Esophagus muscularis mucosa (tissue), 4 donors: ENCODE results near the gene FAM228A. TPM values are rescaled to one million over a fixed set of nuclear protein-coding genes. Genes with fewer than 3 reads are reported as not detected.

ENCODE experiments used
- DNase-seq: peaks from one replicate; pipeline ENCODE4 v3.0.0-alpha.2; 2017; ENCODE audit errors: extremely low spot score
- H3K27ac ChIP-seq, 4 donors: fragments of 200-600 bp; sonication (generic); replicated peaks in 1 of 4; 1 replicate in 3 of 4; 2 replicates in 1 of 4; pipeline ENCODE4 v1.5.1; 2016 to 2019; ENCODE audit warnings: mild to moderate bottlenecking in 1 of 4
- H3K27me3 ChIP-seq, 4 donors: fragments of 200-600 bp; sonication (generic); one replicate each; pipeline versions ENCODE4 v1.5.1 to v1.6.0; 2016 to 2019
- H3K36me3 ChIP-seq, 4 donors: fragments of 200-600 bp; sonication (generic); one replicate each; pipeline ENCODE4 v1.5.1; 2016 to 2019
- H3K4me1 ChIP-seq, 4 donors: fragments of 200-600 bp; sonication (generic); one replicate each; pipeline ENCODE4 v1.5.1; 2016 to 2019
- H3K4me3 ChIP-seq, 4 donors: fragments of 200-600 bp; sonication (generic); 1 replicate in 2 of 4; 2 replicates in 2 of 4; pipeline ENCODE4 v1.5.1; 2016 to 2019; ENCODE audit warnings: mild to moderate bottlenecking in 4 of 4, moderate library complexity in 1 of 4
- H3K9me3 ChIP-seq, 4 donors: fragments of 200-600 bp; sonication (generic); 1 replicate in 3 of 4; 2 replicates in 1 of 4; pipeline ENCODE4 v1.5.1; 2016 to 2019
- EP300 ChIP-seq: sonication (generic); formaldehyde crosslinking; IDR thresholded peaks from one replicate; pipeline ENCODE4 v1.6.1; 2017; ENCODE audit warnings: antibody characterized with exemption
- POLR2A ChIP-seq: fragments of 450-650 bp; IDR thresholded peaks from one replicate; pipeline ENCODE4 v1.6.1; 2017; ENCODE audit warnings: antibody characterized with exemption, moderate library complexity, mild to moderate bottlenecking, low read depth
- POLR2AphosphoS5 ChIP-seq, 2 donors: sonication (generic); formaldehyde crosslinking; IDR thresholded peaks; one replicate each; pipeline ENCODE4 v1.6.1; 2017; ENCODE audit warnings: antibody characterized with exemption in 2 of 2
- WGBS: methylation state at CpG from one replicate; pipeline ENCODE4 v1.1.5; 2018; 5-methylcytosine and 5-hydroxymethylcytosine counted together
- intact Hi-C: fragments of 100-400 bp; cut with DNase I; formaldehyde crosslinking; loops from one replicate; pipeline ENCODE4 v1.15.1; 2023
- total RNA-seq, 4 donors: library from RNA; depleted of rRNA; stranded (reverse); fragments of >200 nt; gene quantifications; one replicate each; pipeline versions ENCODE4 v1.1.0 to v1.2.1, GENCODE V29; 2016
- TF ChIP-seq, protein P1 (sequence below), 3 experiments: fragments of 200-600 bp in 2 of 3; fragments of 450-650 bp in 1 of 3; sonication (generic) in 2 of 3; IDR thresholded peaks; one replicate each; pipeline ENCODE4 v1.5.1; 2017 to 2019; ENCODE audit warnings: antibody characterized with exemption in 3 of 3, mild to moderate bottlenecking in 2 of 3, moderate library complexity in 1 of 3

The FAM228A gene
- total RNA-seq, 4 donors from 2014 or later: 1.1 to 3.3 (median 2.6) TPM

DNA sequence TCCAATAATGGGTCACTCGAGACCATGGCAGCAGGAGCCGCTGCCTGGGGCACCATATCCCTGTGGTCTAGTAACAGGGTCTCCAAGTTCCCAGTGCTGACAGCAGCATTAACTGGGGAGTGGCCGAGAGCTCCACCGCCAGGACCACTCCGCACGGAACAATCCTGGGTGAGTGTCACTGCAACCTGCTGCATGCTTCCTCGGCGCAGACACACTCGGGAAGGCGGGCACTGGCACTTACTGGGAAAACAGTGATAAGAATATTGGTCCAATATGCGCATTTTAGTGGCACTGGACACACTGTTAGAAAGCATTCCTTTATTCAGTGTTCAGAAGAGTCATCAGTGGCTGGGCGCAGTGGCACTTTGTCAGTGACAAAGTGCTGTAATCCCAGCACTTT lies 29.7 kb downstream of the FAM228A start:
- no peak for TF ChIP-seq POLR2AphosphoS5 (IDR thresholded peaks at IDR 0.05)
- TF ChIP-seq EP300: no peak
- TF ChIP-seq, protein P1, sequence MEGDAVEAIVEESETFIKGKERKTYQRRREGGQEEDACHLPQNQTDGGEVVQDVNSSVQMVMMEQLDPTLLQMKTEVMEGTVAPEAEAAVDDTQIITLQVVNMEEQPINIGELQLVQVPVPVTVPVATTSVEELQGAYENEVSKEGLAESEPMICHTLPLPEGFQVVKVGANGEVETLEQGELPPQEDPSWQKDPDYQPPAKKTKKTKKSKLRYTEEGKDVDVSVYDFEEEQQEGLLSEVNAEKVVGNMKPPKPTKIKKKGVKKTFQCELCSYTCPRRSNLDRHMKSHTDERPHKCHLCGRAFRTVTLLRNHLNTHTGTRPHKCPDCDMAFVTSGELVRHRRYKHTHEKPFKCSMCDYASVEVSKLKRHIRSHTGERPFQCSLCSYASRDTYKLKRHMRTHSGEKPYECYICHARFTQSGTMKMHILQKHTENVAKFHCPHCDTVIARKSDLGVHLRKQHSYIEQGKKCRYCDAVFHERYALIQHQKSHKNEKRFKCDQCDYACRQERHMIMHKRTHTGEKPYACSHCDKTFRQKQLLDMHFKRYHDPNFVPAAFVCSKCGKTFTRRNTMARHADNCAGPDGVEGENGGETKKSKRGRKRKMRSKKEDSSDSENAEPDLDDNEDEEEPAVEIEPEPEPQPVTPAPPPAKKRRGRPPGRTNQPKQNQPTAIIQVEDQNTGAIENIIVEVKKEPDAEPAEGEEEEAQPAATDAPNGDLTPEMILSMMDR (IDR thresholded peaks at IDR 0.05): no peak
- no peak for TF ChIP-seq POLR2A
- 95% methylated on average over 7 of the region's 12 CpGs for WGBS
- Histone ChIP-seq H3K27ac (no peak overlapping the region), H3K36me3 (peaks cover 52 to 88% (median 66%) of the 10 kb centered on the region in 4 donors), H3K9me3 (no peaks in the 10 kb centered on the region), H3K27me3 (no peaks in the 10 kb centered on the region), H3K4me3 (no peak overlapping the region), H3K4me1 (no peaks in the 10 kb centered on the region)
- intact Hi-C loops: no loop called here
- no peak for DNase-seq

DNA sequence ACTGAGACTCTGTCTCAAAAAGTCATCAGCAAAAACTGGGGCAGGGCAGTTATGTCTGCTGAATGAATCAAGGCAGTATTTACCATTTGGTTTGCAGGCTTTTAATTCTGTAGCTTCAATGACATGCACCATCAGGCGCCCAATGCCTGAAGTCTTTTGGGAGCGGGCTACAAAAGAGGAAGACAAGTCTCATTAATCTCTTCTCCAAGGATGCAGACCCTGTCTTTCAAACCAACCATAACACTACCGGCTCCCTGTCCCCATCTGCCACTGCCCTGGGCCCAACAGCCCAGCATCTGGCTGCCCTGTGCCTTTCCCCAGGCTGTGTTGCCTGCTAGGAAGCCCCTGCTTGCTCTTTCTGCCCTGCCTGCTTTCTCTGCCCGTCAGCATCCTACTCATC lies 30.3 kb downstream of the FAM228A start:
- Histone ChIP-seq H3K4me1 (no peaks in the 10 kb centered on the region), H3K27me3 (no peaks in the 10 kb centered on the region), H3K9me3 (no peaks in the 10 kb centered on the region), H3K27ac (no peak overlapping the region), H3K36me3 (peaks cover 58 to 90% (median 72%) of the 10 kb centered on the region in 4 donors), H3K4me3 (no peak overlapping the region)
- intact Hi-C loops: no loop called here
- TF ChIP-seq, protein P1 (IDR thresholded peaks at IDR 0.05): no peak
- TF ChIP-seq EP300 (no peak), POLR2A (no peak), POLR2AphosphoS5 (IDR thresholded peaks at IDR 0.05) (no peak)
- DNase-seq: no peak
- 82% methylated on average over 3 of the region's 4 CpGs for WGBS

DNA sequence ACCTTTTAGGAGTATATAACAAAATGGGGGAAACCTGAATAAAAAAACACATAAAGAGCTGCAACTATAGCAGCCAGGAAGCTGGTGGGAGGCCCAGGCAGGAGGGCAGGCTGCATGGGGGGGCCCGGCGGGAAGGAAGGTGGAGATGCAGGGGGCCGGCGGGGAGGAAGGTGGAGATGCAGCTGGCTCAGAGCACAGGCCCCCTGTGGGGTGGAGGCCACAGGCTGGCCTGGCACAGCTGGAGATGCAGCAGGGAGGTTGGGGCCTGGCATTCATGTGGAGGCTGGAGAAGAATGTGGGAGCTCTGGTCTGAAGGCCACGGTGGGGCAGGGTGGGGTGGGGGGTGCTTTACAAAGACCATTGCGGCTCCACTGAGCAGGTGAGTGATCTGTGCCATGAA lies 31.4 kb downstream of the FAM228A start:
- WGBS: 92% methylated on average over 5 of the region's 6 CpGs
- Histone ChIP-seq H3K4me3 (no peak overlapping the region), H3K27ac (no peak overlapping the region), H3K27me3 (no peaks in the 10 kb centered on the region), H3K9me3 (no peaks in the 10 kb centered on the region), H3K36me3 (peaks cover 67 to 92% (median 83%) of the 10 kb centered on the region in 4 donors), H3K4me1 (no peaks in the 10 kb centered on the region)
- DNase-seq: no peak
- intact Hi-C loops: no loop called here
- TF ChIP-seq, protein P1 (IDR thresholded peaks at IDR 0.05): no peak
- no peak for TF ChIP-seq POLR2AphosphoS5 (IDR thresholded peaks at IDR 0.05)
- no peak for TF ChIP-seq POLR2A
- TF ChIP-seq EP300: no peak

DNA sequence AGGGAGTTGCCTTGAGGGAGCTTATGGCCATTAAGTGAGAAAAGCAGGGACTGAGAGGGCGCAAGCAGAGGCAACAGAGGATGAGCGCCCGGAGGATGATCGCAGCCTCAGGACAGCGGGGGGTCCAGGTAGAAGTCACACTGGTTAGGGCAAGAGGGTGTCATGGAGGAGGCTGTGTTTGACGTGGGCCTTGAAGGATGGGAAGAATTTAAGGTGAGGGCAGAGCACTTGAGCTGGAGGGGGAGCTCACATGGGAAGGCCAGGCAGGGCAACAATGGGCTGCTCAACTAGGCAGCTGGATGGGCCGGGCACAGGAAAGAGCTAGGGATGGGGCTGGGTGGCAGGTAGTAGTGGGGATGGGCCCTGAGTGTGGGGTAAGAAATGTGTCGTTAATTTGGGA lies 31.9 kb downstream of the FAM228A start:
- no peaks in the 10 kb centered on the region for H3K9me3 ChIP-seq
- H3K4me3 ChIP-seq: no peak overlapping the region
- no peaks in the 10 kb centered on the region for H3K4me1 ChIP-seq
- intact Hi-C loops: no loop called here
- TF ChIP-seq, protein P1 (IDR thresholded peaks at IDR 0.05): no peak
- no peak for DNase-seq
- H3K36me3 ChIP-seq: peaks cover 72 to 94% (median 87%) of the 10 kb centered on the region in 4 donors
- H3K27ac ChIP-seq: no peak overlapping the region
- 89% methylated on average over 8 of the region's 8 CpGs for WGBS
- no peaks in the 10 kb centered on the region for H3K27me3 ChIP-seq

DNA sequence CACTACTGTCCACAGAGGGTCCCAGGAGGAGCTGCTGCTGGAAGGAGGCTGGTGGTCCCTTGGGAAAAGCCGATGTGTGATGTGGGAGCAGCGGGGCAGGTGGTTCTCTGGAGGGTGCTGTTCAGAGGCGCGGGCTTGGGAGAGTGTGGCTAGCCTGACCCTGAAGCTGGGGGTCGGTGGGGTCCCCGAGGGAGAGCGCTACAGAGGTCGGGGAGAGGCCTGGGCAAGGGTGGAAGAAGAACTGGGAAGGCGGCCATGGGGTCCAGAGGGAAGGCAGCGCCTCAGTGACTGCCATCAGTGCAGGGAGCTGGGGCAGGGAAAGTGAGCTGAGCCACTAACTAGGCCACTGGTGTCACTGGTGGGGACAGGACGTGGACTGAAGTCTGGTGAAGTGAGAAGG lies 32.5 kb downstream of the FAM228A start:
- no peak for DNase-seq
- H3K36me3 ChIP-seq: peaks cover 78 to 100% (median 91%) of the 10 kb centered on the region in 4 donors

More for the DNA sequence above, 32.5 kb downstream of the FAM228A start:
- intact Hi-C loops: no loop called here
- Histone ChIP-seq H3K27ac (no peak overlapping the region), H3K9me3 (no peaks in the 10 kb centered on the region), H3K4me3 (no peak overlapping the region), H3K27me3 (no peaks in the 10 kb centered on the region), H3K4me1 (no peaks in the 10 kb centered on the region)
- 90% methylated on average over 11 of the region's 11 CpGs for WGBS
- TF ChIP-seq POLR2A: no peak
